Loucy (cell line): ENCODE results near the gene APOD.

ENCODE experiments used
- H2AFZ ChIP-seq: fragments of 200-600 bp; sonication (generic); 2 replicates; pipeline ENCODE4 v1.6.0; 2016; ENCODE audit warnings: antibody characterized with exemption, mild to moderate bottlenecking, low read length, moderate library complexity
- H3F3A ChIP-seq: fragments of 200-600 bp; 2 replicates; pipeline ENCODE4 v1.6.0; 2016; ENCODE audit warnings: antibody characterized with exemption, low read depth, mild to moderate bottlenecking
- H3K27me3 ChIP-seq: fragments of 200-600 bp; sonication (generic); 2 replicates; pipeline ENCODE4 v1.6.1; 2014; ENCODE audit warnings: low read length, mild to moderate bottlenecking; ENCODE audit not compliant: insufficient read depth, poor library complexity, severe bottlenecking
- H3K36me3 ChIP-seq: fragments of 200-600 bp; sonication (generic); 2 replicates; pipeline ENCODE4 v1.6.1; 2016; ENCODE audit warnings: low read length; ENCODE audit not compliant: insufficient read depth
- H3K4me1 ChIP-seq: fragments of 200-600 bp; sonication (generic); 2 replicates; pipeline ENCODE4 v1.5.1; 2014; ENCODE audit warnings: low read length, mild to moderate bottlenecking; ENCODE audit not compliant: insufficient read depth, poor library complexity, severe bottlenecking
- H3K4me2 ChIP-seq: fragments of 200-600 bp; sonication (generic); 2 replicates; pipeline ENCODE4 v1.6.0; 2014; ENCODE audit warnings: antibody characterized with exemption, low read length, low read depth, mild to moderate bottlenecking; ENCODE audit not compliant: poor library complexity, severe bottlenecking
- H3K4me3 ChIP-seq: fragments of 200-600 bp; sonication (generic); 2 replicates; pipeline ENCODE4 v1.5.1; 2014; ENCODE audit warnings: low read length, mild to moderate bottlenecking, mixed read lengths; ENCODE audit not compliant: poor library complexity, severe bottlenecking
- H3K79me2 ChIP-seq: fragments of 200-600 bp; sonication (generic); 2 replicates; pipeline ENCODE4 v1.6.1; 2014; ENCODE audit warnings: low read length; ENCODE audit not compliant: insufficient read depth
- H3K9ac ChIP-seq: fragments of 200-600 bp; sonication (generic); 2 replicates; pipeline ENCODE4 v1.6.0; 2014; ENCODE audit warnings: mild to moderate bottlenecking, low read depth, low read length, moderate library complexity; ENCODE audit not compliant: poor library complexity, severe bottlenecking
- H3K9me2 ChIP-seq: fragments of 200-600 bp; sonication (generic); replicated peaks from 2 replicates; pipeline ENCODE4 v1.6.1; 2016; ENCODE audit warnings: low read depth, low read length, mixed read lengths
- H3K9me3 ChIP-seq: fragments of 200-600 bp; sonication (generic); 2 replicates; pipeline ENCODE4 v1.6.1; 2014; ENCODE audit warnings: mild to moderate bottlenecking, antibody characterized with exemption, low read length, low read depth; ENCODE audit not compliant: insufficient read depth
- H4K20me1 ChIP-seq: fragments of 200-600 bp; sonication (generic); 2 replicates; pipeline ENCODE4 v1.6.0; 2014; ENCODE audit warnings: antibody characterized with exemption, low read length, mild to moderate bottlenecking; ENCODE audit not compliant: insufficient read depth, poor library complexity, severe bottlenecking
- CTCF ChIP-seq: fragments of 200-600 bp; sonication (generic); conservative IDR thresholded peaks from 2 replicates; pipeline ENCODE4 v1.5.1; 2014; ENCODE audit warnings: mild to moderate bottlenecking, antibody characterized with exemption, low read length
- EZH2phosphoT487 ChIP-seq: fragments of 200-600 bp; IDR thresholded peaks from 2 replicates; pipeline ENCODE4 v1.6.1; 2018; ENCODE audit warnings: antibody characterized with exemption, mild to moderate bottlenecking, moderate library complexity, borderline replicate concordance

APOD gene

GRCh38 chr3:195540027-195540426 lies 43.7 kb downstream of the APOD start:
- Histone ChIP-seq H3K4me1 (peaks cover 57% of the 10 kb centered on the region), H3K9me2 (no peaks in the 10 kb centered on the region), H4K20me1 (peaks cover 53% of the 10 kb centered on the region), H3K9ac (peak overlapping the region; percentile 82), H3K9me3 (no peaks in the 10 kb centered on the region), H3K4me2 (peak overlapping the region; percentile 92), H3K36me3 (no peaks in the 10 kb centered on the region), H3K4me3 (peak overlapping the region; percentile 96), H3K79me2 (peaks cover 79% of the 10 kb centered on the region), H2AFZ (no peak overlapping the region), H3F3A (no peaks in the 10 kb centered on the region), H3K27me3 (no peaks in the 10 kb centered on the region)
- TF ChIP-seq CTCF (no peak), EZH2phosphoT487 (no peak)

GRCh38 chr3:195539479-195539878 lies 44.3 kb downstream of the APOD start:
- H3K4me3 ChIP-seq = peak overlapping the region; percentile 96
- peaks cover 85% of the 10 kb centered on the region for H3K79me2 ChIP-seq
- no peaks in the 10 kb centered on the region for H3K9me2 ChIP-seq
- peak overlapping the region; percentile 92 for H3K4me2 ChIP-seq
- H2AFZ ChIP-seq = no peak overlapping the region
- H3K27me3 ChIP-seq = no peaks in the 10 kb centered on the region
- no peaks in the 10 kb centered on the region for H3F3A ChIP-seq
- peaks cover 60% of the 10 kb centered on the region for H3K4me1 ChIP-seq
- peak overlapping the region; percentile 82 for H3K9ac ChIP-seq
- no peaks in the 10 kb centered on the region for H3K36me3 ChIP-seq
- TF ChIP-seq CTCF (no peak), EZH2phosphoT487 (no peak)
- H4K20me1 ChIP-seq = peaks cover 56% of the 10 kb centered on the region
- no peaks in the 10 kb centered on the region for H3K9me3 ChIP-seq

- Histone ChIP-seq H3K4me2 (peak overlapping the region; percentile 92), H3K9me2 (no peaks in the 10 kb centered on the region), H3F3A (no peaks in the 10 kb centered on the region), H3K27me3 (no peaks in the 10 kb centered on the region), H3K9me3 (no peaks in the 10 kb centered on the region), H3K4me3 (peak overlapping the region; percentile 96), H3K36me3 (no peaks in the 10 kb centered on the region), H4K20me1 (peaks cover 59% of the 10 kb centered on the region), H3K4me1 (peaks cover 55% of the 10 kb centered on the region), H3K79me2 (peaks cover 99% of the 10 kb centered on the region), H2AFZ (no peak overlapping the region), H3K9ac (no peak overlapping the region)
- TF ChIP-seq CTCF (no peak), EZH2phosphoT487 (no peak)
These were observed 45.7 kb downstream of the APOD start for GRCh38 chr3:195537995-195538394.
